HG03439 (cell line): Measurements from ENCODE around the gene QSOX2.
"Not testable (repeated sequence)": the region's sequence is repeated elsewhere in the genome, so short reads cannot be mapped to it uniquely, and the experiment has no call there.

Experiments
- ATAC-seq: cut with Tn5 transposase; IDR thresholded peaks from one replicate; pipeline ENCODE4 v1.9.1; 2021; ENCODE audit warnings: mild to moderate bottlenecking, moderate library complexity; ENCODE audit not compliant: unreplicated experiment

Gene QSOX2

DNA sequence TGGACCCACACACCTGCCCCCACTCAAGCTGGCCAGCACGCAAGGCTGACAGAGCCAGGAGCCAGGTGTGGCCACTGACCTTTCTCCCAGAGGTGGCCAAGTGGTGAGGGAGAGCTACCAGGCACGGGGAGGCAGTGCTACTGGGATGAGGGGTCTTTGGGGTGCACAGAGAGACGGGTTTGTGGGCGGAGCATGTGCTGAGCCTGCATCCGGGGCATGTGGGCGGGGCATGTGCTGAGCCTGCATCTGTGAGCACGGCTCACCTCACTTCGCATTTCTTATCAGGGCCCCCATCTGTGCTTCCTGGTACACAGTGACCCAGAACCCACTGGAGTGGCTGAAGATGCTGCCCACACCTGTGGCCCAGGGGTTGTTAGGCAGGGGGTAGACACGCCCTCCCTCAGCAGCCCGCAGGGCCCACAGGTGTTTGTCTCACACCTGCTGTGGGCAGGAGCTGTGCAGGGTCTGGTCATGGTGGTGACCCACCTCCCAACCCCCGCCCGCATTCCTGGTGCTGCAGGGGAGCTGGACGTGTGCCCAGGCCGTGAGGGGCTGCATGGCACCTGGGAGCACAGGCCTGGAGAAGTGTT, 36.8 kb upstream of the QSOX2 start:
- no peak for ATAC-seq

DNA sequence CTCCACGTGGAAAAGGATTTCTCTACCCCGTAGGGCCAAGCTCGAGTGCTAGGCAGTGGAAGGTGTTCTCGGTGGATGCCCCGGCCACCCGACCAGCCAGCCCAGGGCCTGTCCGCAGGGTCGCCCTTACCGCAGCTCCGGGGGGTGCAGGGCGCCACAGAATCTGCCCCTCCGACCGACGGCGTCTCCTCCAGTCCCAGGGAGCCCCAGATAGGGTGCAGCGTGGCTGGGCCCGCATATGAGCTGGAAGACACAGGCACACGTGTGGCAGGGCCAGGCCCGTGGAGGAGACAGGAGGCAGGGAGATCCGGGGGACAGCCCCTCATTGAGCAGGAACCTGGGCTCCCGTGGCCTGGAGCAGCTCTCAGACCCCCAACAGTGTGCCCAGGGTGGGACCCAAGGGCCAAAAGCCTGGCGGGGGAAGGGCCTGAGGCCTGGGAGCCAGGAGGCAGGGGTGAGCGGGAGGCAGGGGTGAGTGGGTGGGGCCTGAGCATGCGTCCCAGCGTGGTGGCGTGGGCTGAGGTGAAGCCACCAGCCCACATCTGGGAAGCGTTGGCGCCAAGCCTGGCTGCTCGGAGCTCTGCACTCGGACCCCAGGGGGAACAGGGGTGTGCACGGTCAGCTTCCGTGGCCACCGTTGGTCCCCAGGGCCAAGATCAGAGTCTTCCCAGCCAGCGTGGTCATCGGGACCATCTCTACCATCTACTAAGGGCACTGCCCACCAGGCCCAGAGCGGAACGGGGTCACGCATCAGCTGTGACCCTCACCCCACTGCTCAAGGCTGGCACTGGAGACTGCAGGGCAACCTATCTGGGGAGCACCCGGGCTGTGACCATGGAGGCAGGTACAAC, 36.0 kb upstream of the QSOX2 start:
- no peak for ATAC-seq

DNA sequence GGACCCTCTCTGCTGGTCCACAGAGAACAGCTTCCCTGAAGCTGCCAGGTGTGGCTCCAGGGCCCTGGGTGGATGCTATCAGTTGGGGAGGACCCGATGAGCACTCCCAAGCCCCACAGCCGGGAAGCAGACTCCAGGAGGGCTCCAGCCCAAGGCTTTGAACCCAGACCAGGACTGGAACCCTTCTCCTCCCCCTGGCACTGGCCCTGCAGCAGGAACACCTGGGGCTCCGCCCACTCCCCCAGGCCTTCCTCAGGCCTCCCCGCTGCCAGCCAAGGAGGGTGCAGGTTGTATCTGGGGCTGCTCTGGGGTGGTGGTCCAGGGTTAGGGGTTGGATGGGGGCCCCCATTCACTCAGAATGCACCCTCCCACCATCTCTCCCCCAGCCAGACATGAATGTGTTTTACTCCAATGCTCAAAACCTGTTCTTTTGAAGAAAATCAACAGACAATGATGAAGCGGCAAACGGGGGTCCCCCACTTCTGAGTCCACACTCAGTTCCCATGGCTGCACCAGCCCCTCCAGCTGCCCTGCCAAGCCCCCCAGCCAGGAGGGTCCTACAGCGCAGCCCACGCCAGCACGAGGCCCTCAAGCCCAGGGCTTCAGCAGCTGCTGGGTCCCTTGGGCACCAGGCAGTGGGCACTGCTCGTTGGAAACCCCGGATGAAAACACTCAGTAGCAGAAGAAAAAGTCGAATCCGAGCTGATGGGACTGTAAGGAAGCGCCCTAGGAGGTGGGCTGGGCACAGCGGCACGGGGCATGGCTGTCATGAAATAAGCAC, 35.1 kb upstream of the QSOX2 start:
- no peak for ATAC-seq

DNA sequence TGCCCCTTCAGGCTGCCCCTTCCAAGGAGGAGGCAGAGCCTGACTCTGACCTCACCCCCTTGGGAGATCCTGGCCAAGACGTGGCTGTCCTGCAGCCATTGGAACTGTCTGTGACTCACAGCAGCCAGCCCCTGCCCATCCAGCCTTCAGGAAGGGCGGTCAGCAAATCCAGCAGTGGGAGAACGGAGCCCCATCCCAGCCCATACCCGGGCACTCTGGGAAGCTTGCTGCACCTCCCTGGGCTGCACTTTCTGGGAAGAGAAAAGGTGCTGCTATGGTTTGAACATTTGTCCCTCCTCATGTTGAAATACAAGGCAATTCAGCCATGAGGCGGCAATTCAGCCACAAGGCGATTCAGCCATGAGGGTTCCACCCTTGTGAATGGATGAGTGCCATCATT, 33.9 kb upstream of the QSOX2 start:
- no peak for ATAC-seq

DNA sequence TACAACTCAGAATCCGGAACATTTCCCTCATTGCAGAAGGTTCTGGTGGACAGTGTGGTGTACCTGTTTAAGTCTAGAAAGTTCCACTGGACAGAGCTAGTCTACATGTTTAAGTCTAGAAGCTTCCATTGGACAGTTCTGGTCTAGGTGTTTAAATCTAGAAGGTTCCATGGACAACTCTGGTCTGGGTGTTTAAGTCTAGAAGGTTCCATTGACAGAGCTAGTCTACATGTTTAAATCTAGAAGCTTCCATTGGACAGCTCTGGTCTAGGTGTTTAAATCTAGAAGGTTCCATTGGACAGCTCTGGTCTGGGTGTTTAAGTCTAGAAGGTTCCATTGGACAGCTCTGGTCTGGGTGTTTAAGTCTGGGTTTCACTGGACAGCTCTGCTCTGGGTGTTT, 33.3 kb upstream of the QSOX2 start:
- ATAC-seq, result no peak

DNA sequence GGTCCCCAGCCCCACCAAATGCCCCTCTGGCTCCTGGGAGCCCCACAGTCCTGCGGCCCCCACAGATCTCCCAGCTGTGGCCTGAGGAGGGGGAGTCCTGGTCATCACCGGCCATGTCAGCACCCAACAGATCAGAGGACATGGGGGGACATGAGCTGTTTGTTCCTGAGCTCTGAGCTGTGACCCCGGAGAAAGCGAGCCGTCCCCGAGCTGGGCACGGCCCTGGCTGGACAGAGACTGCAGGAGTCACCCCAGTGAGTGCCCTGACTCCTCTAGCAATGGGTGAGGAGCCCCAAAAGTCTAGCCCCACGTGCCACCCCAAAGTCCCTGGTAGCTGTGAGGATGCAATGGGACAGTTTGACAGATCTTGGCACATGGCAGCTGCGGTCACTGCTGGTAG, 32.6 kb upstream of the QSOX2 start:
- ATAC-seq, result no peak

DNA sequence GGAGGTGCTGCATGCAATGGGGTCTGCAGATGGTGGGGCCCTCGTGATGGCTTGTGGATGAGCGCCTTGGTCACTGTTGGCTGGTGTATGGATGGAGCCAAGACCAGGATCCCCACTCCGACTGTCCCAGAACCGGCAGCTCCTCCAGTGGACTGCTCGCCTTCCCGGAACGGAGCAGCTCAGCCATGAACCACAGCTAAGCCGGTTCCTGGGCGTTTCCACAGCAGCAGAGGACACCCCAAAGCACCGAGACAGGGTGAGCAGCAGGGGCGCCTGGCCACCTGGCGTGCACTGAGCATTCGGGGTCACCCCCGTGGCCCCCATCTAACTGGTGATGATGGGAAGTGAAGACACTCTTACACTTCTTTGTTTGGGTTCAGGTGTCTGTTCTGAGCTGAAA, 32.1 kb upstream of the QSOX2 start:
- ATAC-seq, result no peak

DNA sequence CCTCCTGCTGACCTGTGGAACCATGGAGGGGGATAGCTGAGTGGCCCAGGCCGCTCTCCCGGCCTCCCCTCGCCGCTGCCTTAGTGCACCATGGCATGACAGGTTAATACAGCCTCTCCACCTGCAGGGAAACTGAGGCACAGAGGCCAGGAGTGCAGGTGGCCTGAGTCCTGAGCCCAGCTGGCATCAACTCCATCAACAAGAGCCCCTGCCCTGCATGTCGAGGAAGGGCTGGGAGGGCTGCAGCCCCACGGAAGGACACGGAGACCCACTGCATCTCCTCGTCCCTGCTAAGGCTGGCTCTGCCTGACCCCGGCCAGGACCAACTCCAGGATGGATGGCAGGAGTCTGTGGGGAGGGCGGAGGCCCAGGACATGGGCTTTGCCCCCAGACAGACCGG, 31.1 kb upstream of the QSOX2 start:
- no peak for ATAC-seq

DNA sequence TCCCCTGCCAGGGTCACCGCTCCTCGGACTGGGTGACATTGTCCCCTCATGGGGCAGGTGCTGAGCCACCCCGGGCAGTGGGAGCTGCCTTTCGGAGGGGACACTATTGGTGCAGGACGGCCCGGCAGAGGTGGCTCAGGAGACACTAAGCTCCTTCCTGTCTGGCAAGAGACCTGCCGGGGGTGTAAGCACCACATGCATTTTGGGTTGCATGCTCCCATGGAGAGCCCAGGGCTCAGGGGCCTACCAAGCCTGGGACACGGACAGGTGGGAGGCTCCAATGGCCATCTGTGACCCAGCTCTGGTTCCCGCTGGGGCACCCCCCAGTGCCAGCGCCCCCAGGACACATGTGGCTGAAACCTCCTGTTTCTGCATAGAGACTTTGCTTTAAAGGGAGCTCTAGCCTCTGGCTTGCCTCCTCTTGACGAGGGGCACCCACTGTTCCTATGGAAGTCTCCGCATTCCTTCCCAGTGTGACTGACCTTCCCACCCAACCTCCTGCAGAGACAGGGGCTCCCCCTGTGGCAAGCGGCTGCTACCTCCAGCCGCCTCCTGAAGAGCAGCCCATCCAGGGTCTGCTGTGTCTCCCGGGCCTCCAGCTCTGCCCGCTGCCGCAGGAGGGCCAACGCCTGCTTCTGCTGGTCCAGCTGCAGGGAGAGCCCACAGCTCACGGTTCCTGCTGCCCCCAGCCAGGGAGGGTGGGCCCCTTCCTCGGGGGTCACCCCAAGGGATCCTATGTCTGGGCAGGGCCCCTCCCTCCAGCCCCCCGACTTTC, 30.2 kb upstream of the QSOX2 start:
- ATAC-seq, result no peak

DNA sequence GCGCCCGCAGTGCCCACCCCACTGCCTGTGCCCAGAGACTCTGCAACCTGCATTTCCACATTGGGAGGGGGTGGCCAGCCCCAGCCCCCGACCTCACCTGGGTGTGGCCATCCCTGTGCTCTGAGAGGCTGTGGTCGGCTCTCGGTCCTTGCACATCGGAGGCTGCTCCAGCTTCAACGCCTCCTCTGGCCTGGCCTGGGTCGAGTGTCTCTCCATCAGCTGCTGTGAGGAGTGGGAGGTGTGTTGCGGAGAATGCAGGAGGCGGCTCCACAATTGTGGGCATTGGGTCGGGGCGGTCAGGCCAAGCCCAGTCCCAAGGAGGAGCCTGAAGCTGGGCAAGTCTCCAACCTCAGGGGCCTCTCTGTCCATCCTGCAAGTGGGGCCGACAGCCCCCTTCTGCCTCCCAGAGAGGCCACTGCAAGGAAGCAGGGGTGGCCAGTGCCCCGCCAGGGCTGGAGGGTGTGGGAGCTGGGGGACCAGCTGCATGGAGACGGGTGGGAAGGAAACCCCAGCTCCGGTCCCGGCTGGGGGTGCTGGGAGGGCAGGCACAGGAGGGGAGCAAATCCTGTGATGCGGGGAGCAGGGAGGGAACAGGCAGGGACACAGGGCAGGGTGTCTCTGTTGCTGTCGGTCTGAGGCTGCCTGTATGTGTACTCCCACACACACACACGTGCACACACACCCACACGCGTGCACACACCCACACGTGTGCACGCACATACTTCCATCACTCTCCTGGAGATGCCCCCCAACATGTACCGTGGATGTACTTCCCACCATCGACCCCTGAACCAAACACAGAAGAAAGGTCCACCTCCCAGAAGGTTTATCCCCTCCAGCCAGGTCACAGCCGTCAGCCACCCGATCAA, 29.4 kb upstream of the QSOX2 start:
- ATAC-seq, result no peak

DNA sequence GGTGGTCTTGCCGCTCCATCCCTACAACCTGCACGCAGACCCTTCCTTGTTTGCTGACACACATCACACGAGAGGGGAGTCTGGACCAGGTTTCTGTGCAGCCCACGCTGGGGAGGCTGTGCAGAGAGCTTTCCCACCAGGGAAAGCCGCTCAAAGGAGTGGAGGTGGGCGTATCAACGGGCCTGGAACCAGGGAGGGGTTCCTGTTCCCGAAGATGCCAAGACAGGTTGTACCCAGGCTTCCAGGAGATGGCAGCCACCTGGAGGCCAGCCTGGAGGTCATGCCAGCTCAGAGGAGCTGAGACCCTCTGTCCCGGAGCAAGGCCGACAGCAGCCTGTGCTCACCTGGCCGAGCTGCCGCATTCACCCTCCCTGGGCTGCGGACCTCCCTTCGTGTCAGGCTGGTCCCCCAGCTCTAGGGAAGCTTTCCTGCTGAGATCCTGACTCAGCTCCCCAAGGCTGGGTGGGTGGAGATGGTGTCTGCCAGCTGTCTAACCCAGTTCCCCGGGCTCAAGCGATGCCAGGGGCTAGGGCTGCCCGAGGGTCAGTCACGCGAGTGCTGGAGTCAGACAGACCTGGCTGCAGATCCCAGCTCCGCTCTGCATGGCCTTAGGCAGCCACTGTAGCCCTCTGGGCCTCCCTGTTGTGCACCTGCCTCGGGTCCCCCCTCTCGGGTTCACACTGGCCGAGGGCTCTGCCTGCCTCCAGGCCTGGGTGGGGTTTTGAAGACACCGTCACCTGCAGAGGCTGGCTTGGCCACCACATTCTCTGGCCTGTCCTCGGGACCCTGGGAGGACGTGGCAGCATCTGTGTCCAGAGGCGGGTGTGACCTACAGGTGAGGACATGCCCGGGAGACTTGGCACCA, 28.5 kb upstream of the QSOX2 start:
- ATAC-seq, result no peak

DNA sequence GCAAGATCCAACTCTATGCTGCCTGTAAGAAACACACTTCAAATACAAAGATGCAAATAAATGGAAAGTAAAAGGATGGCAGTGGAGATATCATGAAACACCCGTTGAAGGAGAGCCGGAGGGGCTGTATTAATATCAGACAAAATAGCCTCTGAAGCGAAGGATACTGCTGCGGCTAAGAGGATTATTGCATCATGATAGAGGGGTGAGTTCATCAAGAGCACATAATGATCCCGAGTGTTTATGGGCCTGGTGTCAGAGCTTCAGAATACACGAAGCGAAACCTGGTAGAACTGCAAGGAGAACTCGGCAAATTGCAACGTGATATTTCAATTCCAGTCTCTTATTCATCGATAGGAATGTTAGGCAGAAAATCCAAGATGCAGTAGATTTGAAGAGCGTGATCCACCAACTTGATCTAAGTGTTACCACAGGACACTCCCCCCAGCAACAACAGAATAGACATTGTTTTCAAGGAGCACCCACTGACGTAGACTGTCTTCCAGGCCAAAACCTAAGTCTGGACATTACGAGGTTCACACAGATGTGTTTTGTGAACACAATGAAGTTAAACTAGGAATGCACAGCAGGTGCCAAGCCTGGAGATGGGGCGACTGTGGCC, 27.7 kb upstream of the QSOX2 start:
- no peak for ATAC-seq

DNA sequence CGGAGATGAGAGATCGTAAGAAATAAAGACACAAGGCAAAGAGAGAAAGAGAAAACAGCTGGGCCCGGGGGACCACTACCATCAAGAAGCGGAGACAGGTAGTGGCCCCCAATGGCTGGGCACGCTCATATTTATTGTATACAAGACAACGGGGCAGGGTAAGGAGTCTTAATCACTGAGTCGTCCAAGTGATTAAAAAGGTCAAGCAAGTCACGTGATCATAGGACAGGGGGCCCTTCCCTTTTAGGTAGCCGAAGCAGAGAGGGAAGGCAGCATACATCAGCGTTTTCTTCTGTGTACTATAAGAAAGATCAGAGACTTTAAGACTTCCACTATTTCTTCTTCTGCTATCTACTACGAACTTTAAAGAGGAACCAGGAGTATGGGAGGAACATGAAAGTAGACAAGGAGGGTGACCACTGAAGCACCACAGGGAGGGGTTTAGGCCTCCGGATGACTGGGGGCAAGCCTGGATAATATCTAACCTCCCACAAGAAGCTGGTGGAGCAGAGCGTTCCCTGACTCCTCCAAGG, 24.6 kb upstream of the QSOX2 start:
- no peak for ATAC-seq

DNA sequence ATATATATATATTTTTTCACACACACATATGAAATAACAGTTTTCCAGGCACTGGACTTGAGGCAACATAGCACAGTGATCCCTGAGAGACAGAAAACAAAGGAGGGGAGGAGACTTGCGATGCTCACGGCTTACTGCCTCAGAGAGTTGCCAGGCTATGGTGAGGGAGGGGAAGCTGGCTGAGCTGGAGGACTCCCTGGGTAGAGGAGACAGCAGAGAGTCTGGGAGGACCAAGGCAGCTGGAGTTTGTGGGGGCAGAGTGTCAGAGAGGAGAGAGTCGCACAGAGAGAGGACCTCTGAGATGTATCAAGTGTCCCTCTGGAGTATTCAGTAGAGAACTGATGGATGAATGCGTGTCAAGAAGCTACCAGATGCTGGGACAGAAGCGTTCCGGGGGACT, 23.1 kb upstream of the QSOX2 start:
- ATAC-seq, result no peak

DNA sequence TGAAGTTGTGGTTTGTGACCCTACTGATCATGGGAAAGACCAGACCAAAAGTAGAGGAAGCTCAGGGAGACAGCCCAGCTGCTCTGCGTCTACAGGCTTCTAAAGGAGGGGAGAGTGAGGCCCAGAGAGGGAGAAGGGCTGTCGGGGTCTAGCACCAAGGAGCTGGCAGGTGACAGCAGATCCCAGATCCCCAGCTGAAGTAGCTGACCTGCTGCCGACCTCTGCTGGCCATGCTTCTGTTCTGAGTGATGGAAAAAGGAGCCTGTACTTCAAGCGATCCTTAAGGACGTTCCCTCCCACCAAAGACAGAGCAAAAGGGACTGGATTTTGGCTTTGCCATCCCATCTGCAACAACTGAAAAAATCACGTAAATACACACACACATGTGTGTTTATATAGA, 22.7 kb upstream of the QSOX2 start:
- no peak for ATAC-seq

DNA sequence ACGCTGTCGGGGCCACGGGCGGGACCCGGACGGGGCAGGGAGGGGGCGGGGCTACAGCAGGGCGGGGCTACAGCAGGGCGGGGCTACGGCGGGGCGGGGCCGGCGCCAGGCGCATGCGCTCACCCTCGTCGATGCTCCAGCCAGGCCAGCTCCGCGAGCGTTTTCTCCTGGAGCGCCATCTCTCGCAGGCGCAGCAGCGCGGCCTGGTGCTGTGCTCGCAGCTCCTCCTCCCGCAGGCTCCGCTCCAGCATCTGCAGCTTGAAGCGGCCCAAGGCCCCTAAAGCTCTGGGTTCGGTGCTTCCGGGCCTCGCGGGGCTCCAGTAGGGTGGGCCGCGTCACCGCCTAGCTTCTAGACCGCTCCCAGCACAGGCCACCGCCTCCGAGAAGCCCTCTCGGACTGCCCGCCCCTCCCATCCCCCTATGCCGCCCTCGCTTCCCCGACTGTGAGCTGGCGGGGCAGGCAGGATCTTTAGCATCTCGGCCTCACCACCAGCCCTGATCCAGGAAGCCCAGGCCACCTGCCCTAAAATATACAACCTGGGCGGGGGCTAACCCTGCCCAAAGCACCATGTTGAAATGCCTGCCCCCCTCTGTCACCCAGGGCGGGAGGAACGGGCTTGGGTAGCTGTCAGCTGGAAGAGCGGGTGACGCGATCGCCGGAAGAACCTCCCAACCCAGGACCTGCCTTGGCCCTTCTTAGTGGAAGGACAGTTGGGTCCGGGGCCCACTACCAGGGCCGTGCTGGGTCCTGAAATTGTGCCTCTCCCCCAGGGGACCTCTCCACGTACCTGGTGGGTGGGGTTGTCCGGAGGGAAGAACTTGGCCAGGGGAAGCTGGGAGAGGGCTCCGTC, 21.9 kb upstream of the QSOX2 start:
- ATAC-seq, result peak; percentile 57

DNA sequence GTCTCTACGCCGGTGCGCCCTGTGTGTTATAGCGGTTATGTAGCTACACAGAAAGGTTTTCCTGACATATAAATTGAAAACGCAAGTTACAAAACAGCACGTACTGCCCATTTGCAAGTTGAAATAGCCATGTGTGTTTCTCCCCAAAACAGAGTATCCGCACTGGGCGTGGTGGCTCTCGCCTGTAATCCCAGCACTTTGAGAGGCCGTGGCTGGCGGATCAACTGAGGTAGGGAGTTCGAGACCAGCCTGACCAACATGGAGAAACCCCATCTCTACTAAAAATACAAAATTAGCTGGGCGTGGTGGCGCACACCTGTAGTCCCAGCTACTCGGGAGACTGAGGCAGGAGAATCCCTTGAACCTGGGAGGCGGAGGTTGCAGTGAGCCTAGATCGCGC, 21.0 kb upstream of the QSOX2 start:
- ATAC-seq, result not testable (repeated sequence)
